ENCODE measurements around the gene ZNF761. TPM values are rescaled to one million over a fixed set of nuclear protein-coding genes. Genes with fewer than 3 reads are reported as not detected.

The ZNF761 gene
- total and polyA plus RNA-seq, 2 of the 13 experiments (the other 11 are each of a cell fraction or from before 2014, with no cell fraction given) = 11.6 to 16.2 TPM

DNA sequence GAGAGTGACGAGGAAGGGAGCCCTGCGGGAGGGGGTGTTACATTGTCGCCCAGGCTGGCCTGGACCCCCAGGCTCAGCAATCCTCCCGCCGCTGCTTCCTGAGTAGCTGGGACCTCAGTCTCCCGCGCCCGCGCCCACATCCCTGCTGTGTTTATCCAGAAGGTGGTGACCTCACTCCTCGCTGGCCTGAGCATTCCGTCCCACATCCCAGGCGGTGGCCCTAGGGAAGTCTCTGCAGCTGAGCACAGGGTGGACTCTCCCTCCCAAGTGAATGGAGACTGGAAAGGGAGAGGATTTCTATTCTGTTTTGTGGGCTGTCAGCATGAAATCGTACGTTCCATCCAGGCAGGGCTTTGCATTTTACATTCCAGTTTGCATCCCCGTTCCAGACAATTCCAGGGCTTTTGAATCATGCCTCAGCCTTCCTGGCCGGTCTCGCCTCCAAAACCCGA, 37.2 kb upstream of the ZNF761 start (continued):
- TF ChIP-seq, protein P1, sequence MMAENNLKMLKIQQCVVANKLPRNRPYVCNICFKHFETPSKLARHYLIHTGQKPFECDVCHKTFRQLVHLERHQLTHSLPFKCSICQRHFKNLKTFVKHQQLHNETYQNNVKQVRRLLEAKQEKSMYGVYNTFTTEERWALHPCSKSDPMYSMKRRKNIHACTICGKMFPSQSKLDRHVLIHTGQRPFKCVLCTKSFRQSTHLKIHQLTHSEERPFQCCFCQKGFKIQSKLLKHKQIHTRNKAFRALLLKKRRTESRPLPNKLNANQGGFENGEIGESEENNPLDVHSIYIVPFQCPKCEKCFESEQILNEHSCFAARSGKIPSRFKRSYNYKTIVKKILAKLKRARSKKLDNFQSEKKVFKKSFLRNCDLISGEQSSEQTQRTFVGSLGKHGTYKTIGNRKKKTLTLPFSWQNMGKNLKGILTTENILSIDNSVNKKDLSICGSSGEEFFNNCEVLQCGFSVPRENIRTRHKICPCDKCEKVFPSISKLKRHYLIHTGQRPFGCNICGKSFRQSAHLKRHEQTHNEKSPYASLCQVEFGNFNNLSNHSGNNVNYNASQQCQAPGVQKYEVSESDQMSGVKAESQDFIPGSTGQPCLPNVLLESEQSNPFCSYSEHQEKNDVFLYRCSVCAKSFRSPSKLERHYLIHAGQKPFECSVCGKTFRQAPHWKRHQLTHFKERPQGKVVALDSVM (CRISPR knock-in tag; IDR thresholded peaks at IDR 0.05) = peak; percentile 38; the same call in 1 of the 2 replicates
- TF ChIP-seq FOXA1 (IDR thresholded peaks at IDR 0.05) = no peak
- 0 out of 2 replicates have a peak, but pooled peaks have one; percentile 7 for TF ChIP-seq FOXA1 (CRISPR knock-in tag; IDR thresholded peaks at IDR 0.05)
- no peak for TF ChIP-seq GFI1 (CRISPR knock-in tag; IDR thresholded peaks at IDR 0.05; ENCODE audit: borderline replicate concordance)
- TF ChIP-seq KLF6 (CRISPR knock-in tag; IDR thresholded peaks at IDR 0.05) = no peak
- TF ChIP-seq EZH2 (conservative IDR thresholded peaks at IDR 0.05; ENCODE audit: low read depth, low read length) = no peak
- no peak for TF ChIP-seq ZNF788 (CRISPR knock-in tag; IDR thresholded peaks at IDR 0.05; ENCODE audit: borderline replicate concordance)
- no peak for TF ChIP-seq EP300 (IDR thresholded peaks at IDR 0.05; ENCODE audit: low read depth in 2 of 2, low read length in 2 of 2)
- TF ChIP-seq EP300 (CRISPR knock-in tag; IDR thresholded peaks at IDR 0.05; ENCODE audit: borderline replicate concordance) = no peak
- TF ChIP-seq ZMYM3 (CRISPR knock-in tag; IDR thresholded peaks at IDR 0.05) = no peak
- no peak for TF ChIP-seq RCOR2 (CRISPR knock-in tag; IDR thresholded peaks at IDR 0.05)
- TF ChIP-seq ZSCAN12 (CRISPR knock-in tag; IDR thresholded peaks at IDR 0.05) = no peak
- no peak for TF ChIP-seq ZC3H13 (CRISPR knock-in tag; IDR thresholded peaks at IDR 0.05)
- TF ChIP-seq TMF1 (CRISPR knock-in tag; IDR thresholded peaks at IDR 0.05; ENCODE audit: low read depth) = no peak
- TF ChIP-seq MEIS2 (CRISPR knock-in tag; IDR thresholded peaks at IDR 0.05) = 0 out of 2 replicates have a peak, but pooled peaks have one; percentile 20
- TF ChIP-seq ZNF878 (CRISPR knock-in tag; IDR thresholded peaks at IDR 0.05) = no peak
- TF ChIP-seq ETV5 (CRISPR knock-in tag; IDR thresholded peaks at IDR 0.05; ENCODE audit: borderline replicate concordance) = no peak
- TF ChIP-seq MED13 (CRISPR knock-in tag; IDR thresholded peaks at IDR 0.05) = peak; percentile 13; the same call in 1 of the 2 replicates
- TF ChIP-seq, protein P2, sequence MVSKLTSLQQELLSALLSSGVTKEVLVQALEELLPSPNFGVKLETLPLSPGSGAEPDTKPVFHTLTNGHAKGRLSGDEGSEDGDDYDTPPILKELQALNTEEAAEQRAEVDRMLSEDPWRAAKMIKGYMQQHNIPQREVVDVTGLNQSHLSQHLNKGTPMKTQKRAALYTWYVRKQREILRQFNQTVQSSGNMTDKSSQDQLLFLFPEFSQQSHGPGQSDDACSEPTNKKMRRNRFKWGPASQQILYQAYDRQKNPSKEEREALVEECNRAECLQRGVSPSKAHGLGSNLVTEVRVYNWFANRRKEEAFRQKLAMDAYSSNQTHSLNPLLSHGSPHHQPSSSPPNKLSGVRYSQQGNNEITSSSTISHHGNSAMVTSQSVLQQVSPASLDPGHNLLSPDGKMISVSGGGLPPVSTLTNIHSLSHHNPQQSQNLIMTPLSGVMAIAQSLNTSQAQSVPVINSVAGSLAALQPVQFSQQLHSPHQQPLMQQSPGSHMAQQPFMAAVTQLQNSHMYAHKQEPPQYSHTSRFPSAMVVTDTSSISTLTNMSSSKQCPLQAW (CRISPR knock-in tag; IDR thresholded peaks at IDR 0.05) = peak; percentile 52; the same call in 1 of the 2 replicates
- TF ChIP-seq RARG (CRISPR knock-in tag; IDR thresholded peaks at IDR 0.05; ENCODE audit: low read depth) = no peak
- TF ChIP-seq RXRB (CRISPR knock-in tag; IDR thresholded peaks at IDR 0.05; ENCODE audit: borderline replicate concordance) = 0 out of 2 replicates have a peak, but pooled peaks have one; percentile 4
- TF ChIP-seq SALL1 (CRISPR knock-in tag; IDR thresholded peaks at IDR 0.05) = peak; percentile 41; the same call in 1 of the 2 replicates
- no peak for TF ChIP-seq MAFK (conservative IDR thresholded peaks at IDR 0.05 in 1 of 2, IDR thresholded peaks at IDR 0.05 in 1 of 2; ENCODE audit: low read length in 2 of 2)
- TF ChIP-seq SSRP1 (CRISPR knock-in tag; IDR thresholded peaks at IDR 0.05) = no peak
- no peak for TF ChIP-seq HDAC6 (IDR thresholded peaks at IDR 0.05; ENCODE audit: low read depth, low read length)
- TF ChIP-seq, protein P3, sequence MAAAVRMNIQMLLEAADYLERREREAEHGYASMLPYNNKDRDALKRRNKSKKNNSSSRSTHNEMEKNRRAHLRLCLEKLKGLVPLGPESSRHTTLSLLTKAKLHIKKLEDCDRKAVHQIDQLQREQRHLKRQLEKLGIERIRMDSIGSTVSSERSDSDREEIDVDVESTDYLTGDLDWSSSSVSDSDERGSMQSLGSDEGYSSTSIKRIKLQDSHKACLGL (CRISPR knock-in tag; IDR thresholded peaks at IDR 0.05) = no peak
- TF ChIP-seq ARNT (IDR thresholded peaks at IDR 0.05) = no peak
- TF ChIP-seq, protein P4, sequence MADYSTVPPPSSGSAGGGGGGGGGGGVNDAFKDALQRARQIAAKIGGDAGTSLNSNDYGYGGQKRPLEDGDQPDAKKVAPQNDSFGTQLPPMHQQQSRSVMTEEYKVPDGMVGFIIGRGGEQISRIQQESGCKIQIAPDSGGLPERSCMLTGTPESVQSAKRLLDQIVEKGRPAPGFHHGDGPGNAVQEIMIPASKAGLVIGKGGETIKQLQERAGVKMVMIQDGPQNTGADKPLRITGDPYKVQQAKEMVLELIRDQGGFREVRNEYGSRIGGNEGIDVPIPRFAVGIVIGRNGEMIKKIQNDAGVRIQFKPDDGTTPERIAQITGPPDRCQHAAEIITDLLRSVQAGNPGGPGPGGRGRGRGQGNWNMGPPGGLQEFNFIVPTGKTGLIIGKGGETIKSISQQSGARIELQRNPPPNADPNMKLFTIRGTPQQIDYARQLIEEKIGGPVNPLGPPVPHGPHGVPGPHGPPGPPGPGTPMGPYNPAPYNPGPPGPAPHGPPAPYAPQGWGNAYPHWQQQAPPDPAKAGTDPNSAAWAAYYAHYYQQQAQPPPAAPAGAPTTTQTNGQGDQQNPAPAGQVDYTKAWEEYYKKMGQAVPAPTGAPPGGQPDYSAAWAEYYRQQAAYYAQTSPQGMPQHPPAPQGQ (CRISPR knock-in tag; IDR thresholded peaks at IDR 0.05; ENCODE audit: borderline replicate concordance) = no peak

All from HepG2 (cell line).